ENCODE results near the gene CALB2.
"Not testable (repeated sequence)": the region's sequence is repeated elsewhere in the genome, so short reads cannot be mapped to it uniquely, and the experiment has no call there.

CALB2 gene

DNA sequence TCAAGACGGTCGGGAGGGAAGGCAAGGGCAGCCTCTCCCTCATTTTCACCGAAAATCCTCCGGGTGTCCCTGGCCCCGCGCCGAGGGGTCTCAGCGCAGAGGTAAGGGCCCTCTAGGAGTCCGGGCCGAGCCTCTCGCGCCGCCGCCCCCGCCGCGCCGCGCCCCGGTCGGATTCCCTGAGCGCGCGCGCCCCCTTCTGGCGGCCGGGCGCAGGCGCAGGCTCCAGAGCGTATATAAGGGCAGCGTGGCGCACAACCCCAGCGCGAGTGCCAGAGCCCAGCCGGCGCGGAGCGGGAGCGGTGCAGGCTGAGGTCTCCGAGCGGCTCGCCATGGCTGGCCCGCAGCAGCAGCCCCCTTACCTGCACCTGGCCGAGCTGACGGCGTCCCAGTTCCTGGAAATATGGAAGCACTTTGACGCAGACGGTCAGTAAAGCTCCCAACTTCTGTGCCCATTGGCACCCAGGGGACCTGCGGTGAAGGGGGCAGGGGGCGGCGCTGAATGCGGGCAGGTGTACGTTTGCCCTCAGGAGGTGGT, at the start of gene CALB2:
Gene CALB2 (plus strand): TSS at position 260 of the 535 bp plus-strand sequence. CDS start 70 bp downstream, at position 330.
- no peak for DNase-seq

DNA sequence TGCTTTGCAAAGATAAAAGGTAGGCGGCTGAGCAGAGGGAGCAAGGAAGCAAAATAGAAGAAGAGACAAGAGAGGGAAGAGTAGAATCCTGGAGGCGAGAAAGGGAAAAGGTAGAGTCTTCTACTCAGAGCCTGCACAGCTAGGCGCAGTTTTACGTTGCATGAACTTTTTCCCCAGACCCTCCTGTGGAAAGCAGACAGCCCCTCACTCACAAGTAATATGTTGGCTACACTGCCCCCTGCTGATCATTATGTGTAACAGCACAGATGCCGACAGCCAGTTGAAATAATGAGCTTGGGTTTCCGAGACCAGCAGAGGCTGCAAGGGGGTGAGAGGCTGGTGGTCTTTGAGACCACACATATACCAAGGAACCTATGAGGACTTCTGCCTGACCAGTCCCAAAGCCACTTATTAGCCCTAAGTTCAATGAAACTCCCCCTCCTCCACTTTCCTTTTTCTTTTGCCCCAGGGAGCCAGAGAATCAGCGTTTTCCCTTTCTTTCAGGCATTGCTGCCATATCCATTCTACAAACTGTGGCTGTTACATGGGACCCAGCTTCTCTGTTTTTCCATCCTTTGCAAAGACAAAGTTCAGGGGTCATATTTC, 46.9 kb upstream of the CALB2 start:
- no peak for DNase-seq

GRCh38 chr16:71313591-71313990, 44.9 kb upstream of the CALB2 start:
- DNase-seq = not testable (repeated sequence)

DNA sequence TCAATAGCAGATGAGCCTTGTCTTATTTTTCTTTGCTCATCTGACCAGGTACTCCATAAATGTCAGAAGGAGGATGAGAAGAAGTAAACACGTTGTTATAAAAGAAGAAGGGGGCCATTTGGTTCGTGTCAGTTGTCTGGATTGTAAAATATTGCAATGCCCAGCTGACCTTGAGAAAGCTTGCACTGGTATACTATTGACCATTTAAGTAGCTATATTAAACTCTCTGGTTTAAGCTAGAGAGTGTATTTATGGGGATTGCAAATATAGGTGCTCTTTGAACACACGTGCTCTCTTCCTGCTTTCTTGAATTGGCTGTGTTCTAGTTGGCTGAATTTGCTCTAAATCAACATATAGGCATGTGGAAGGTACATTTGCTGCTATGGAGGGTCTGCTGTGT, 43.3 kb upstream of the CALB2 start:
- no peak for DNase-seq

DNA sequence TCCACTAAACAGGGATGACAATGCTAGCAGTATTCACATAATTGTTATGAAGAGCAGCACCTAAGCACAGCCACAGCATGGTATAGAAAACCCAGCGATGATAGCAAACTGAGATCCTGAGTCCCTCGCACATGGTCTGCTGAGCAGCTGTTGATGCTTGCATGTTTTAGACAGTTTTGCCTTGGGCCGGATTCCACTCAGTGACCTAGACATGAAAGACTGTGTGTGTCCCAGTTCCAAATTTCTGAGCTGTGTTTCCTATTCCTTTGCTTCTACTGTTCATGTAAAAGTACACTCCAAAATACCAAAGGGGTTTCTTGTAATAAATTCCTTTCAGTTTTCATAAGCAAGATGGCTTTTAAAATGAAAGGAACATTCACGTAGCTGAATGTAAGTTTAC, 38.5 kb upstream of the CALB2 start:
- no peak for DNase-seq

GRCh38 chr16:71327720-71328119, 30.8 kb upstream of the CALB2 start:
- DNase-seq = no peak

DNA sequence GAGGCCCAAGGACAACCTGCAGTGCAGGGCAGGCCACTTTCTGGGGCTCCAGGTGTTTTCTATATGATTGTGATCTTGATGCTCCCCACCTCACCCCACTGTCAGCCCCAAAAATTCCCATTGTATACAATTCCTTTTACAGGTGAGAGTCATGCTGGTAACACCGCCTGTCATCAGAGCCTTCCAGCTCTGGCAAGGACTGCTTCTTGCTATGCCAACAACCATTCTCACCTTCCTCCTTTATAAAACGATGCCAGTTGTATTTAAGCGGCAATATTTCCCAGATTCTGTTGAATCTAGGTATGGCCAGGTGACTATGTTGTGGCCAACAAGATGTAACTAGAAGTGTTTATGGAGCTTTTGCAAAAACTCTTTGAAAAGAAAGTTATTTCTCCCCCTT, 30.4 kb upstream of the CALB2 start:
- no peak for DNase-seq

- DNase-seq = no peak
These were observed 20.9 kb upstream of the CALB2 start for GRCh38 chr16:71337631-71338030.

DNA sequence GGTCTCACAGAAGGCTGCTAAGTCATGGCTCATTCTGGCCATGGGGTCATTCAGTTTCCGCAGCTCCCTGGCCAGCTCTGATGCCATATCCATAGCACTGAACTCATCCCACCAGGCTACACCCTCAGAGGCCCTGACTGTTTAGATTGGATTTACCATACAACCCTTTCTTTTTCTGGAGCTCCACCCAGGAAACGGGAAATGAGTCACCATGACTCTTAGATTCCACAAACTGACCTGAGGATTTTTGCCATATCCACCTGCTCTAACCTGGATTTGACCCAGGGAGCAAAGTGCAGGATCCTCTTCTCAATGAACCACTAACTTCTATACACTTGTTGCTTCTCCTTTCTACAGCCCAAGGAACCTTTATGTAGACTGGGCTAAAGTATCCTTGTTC, 20.3 kb upstream of the CALB2 start:
- no peak for DNase-seq

DNA sequence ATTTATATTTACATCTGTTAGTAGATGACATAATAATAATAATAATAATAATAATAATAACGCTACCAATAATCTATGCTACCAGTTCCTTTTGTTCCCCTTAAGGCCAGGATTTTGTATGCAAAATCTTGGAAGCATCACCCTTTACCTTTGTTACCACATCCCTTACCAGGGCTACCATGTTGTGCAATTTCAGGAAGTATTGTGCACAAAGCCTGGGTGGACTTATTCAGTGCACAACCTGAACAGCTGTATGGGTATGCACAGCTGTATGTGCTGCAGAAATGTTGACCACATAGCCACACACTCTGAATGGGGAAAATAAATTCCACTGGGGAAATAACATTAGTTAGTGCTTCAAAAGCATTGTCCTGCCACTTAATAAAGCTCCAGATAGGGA, 19.9 kb upstream of the CALB2 start:
- no peak for DNase-seq

DNA sequence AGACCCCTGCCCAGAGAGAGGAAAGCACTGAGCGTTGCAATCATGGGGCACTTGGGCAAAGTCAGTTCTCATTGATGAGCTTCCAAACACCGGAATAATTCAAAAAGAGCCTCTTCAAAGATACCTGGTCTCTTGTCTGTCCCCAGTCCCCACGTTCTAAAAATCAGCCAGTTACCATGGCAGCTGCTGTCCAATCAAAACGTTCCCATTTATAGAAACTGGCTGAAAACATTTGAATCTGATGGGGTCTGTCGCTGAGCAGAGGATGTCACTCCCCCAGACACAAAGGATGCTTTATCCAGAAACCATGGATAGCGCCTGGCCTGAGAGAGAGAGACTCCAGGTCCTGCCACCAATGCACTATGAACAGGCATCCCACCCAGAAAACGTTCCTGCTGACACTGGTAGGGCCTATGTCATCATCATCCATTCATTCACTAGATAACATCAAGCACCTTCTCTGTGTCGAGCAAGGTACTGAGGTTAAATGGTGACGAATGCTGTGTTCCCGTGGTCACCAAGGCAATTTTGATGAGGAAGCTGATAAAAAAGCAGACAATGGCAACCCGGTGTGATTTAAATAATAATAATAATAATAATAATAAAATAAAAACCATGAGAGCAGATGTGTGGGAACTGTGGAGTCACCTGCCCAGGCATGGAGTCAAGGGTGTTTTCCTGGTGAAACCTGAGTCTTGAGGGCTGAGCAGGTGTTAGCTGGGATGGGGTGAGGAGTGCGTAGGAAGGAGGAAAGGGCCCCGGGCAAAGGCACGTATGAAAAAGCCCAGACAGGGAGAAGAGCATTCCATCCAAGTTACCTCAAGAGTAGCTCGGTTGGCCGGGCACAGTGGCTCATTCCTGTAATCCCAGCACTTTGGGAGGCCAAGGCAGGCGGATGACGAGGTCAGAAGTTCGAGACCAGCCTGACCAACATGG, 19.0 kb upstream of the CALB2 start:
- DNase-seq = peak; percentile 23

DNA sequence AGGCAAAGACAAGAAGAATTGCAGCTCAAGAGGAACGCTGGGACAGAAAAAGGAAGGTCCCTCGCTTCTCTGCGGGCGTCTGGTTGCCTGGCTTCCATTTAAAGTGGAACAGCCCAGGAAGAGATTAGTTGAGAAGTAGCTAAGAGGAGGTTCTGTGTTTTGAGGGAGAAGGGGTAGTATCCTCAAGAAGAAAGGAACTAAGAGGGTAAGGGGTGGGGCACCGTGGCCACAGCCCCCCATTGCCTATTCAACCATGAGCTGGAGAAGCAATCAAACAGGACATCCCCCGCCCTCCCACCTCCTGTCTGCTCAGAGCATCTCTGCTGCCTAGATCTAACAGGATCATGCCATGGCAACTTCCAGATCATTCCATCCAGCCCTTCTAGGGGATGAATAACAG, 18.1 kb upstream of the CALB2 start:
- no peak for DNase-seq

DNA sequence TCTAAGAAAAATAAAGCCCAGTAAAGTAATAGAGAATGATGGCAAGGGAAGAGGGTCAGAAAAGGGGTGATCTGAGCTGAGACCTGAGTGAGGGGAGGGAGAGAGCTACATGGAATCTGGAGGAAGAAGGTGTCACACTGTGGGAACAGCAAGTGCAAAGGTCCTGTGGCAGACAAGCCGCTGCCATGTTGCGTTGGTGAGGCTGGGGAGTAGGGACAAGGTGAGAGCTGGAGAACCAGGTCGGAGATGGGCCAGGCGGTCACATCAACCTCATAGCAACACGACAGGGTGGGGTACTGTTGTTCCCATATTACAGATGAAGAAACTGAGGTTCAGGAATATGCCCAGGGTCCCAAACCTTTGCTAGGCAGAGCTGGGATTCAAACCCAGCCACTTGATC, 16.6 kb upstream of the CALB2 start:
- DNase-seq = no peak

DNA sequence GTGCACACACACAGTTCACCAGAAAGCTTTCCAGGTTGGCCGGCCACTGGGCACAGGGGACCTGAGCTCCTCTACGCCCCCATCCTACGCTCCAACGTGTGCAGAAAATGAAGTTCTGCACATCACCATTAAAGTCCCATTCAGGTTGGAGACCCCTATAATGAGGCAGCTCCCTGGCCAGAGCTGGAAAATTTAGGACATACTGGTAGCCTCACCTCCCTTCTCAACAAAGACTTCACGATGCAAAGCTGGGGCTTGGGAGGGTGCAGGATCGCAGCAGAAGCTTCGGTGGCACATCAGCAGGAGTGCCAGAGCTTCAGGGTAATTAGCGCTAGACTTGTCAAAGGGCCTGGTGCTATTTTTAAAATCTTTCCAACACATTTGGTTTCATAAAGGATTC, 15.4 kb upstream of the CALB2 start:
- no peak for DNase-seq

GRCh38 chr16:71344315-71344905, 14.1 kb upstream of the CALB2 start:
- DNase-seq = peak; percentile 49

DNA sequence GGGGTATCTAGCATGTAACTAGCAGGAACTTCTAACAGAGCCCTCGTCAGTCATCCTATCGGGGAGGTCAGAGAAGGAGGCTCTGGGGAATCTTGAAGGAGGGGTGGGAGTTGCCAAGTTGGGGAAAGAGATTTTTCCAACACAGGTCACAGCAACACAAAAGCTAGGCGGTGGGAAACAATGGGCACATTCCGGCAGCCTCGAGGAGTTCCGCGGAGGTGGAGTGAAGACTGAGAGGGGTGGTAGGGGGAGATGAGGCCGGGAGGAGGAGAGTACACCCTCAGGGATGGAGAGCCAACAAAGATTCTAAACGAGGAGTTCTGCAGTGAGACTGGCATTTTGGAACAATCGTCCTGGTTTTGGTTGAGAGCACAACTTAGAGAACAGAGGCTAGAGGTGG, 13.5 kb upstream of the CALB2 start:
- no peak for DNase-seq

DNA sequence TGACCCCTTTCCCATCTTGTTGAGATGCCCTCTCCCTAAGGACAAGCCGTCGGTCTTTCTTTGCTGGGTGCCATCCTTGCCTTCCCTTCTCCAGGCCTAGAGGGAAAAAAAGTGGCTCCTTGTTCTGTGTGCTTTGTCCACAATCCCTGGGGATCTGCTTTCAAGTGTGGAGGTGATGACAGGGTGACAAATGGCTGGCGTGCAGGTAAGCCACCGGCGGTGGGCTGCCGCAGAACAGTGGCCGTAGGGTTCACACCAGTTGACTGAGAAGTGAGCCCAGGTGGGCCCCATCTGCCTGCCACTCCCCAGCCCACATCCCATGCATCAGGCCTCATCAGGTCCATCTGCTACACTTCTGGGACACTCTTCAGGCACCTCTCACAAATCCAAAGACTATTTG, 11.4 kb upstream of the CALB2 start:
- DNase-seq = peak; percentile 53

DNA sequence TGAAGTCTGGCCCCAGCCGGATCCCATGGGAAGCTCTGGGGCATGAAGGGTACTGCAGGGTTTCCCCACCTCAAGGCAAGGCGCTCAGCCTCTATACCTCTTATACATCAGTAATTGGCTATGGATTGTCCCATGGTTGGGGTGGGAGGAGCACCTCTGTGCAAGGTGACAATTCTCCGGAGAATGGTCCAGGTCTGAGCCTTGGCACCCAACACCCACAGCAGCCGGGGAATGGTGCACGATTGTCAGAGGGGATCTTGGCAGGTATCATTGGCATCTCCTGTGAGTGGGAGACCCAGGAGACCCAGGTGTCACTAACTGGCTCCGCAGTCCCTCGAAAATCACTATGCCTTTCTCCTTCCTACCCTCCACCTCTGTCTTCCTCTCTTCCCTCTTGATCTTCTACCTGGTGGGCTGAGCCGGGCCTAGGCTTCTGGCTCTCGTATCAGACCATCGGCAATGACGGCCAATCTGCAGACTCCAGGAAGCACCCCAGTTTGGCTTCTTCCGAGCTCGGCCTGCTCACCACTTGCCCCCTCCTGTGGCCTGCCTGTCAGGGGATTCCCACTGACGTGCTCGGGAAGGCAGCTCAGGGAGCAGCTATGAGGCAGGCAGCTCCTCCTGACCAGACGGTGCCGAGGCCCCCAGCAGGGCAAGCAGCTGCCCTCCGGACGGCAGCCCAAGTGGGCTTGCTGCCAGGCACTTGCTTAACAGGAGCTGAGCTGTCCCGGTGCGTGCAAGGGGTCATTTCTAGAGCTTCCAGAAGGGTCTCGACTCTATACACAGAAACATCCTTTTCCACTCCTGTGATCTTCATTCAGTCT, 10.0 kb upstream of the CALB2 start:
- DNase-seq = no peak

- DNase-seq = no peak
These were observed 7.5 kb upstream of the CALB2 start for GRCh38 chr16:71350821-71351557.

- no peak for DNase-seq
These were observed 7.0 kb upstream of the CALB2 start for GRCh38 chr16:71351558-71351901.

GRCh38 chr16:71352466-71352865, 6.1 kb upstream of the CALB2 start:
- no peak for DNase-seq

GRCh38 chr16:71352963-71353460, 5.5 kb upstream of the CALB2 start:
- no peak for DNase-seq

Data from DMS79 (cell line).